Right lobe of liver (tissue), 4 donors: ENCODE data around the gene DYSF.

Experiments
- POLR2A ChIP-seq: fragments of 450-650 bp; IDR thresholded peaks from one replicate; pipeline ENCODE4 v1.6.1; 2017; ENCODE audit warnings: antibody characterized with exemption, mild to moderate bottlenecking
- TF ChIP-seq, protein P1 (sequence below), 4 donors: fragments of 200-600 bp in 3 of 4; fragments of 450-650 bp in 1 of 4; IDR thresholded peaks; one replicate each; pipeline versions ENCODE4 v1.5.1 to v1.8.0; 2016 to 2022; ENCODE audit warnings: antibody characterized with exemption in 4 of 4, mild to moderate bottlenecking in 2 of 4
- donor health status: DM: no; HTN: no; CAD: no.
- donor health status: DM: no; HTN: no; CAD: no.
- donor health status: DM: no; HTN: yes; CAD: no.

DNA sequence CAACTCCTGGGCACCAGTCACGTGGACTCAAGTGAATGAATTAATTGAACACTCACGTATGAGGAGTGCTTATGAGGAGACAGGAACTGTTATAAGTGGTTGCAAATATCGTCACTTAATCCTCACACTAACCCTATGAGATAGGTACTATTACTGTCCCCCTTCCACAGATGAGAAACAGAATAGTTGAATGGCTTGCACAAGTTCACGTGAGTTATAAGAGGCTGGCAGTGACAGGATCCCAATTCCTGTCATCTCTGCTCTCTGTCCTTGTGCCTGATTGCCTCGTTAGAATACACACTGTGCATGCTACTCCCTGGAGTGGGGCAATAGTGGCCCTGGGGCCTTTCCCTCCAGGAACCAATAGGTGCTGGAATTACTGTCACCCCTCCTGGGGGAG lies 253.5 kb downstream of the DYSF start:
- TF ChIP-seq, protein P1, sequence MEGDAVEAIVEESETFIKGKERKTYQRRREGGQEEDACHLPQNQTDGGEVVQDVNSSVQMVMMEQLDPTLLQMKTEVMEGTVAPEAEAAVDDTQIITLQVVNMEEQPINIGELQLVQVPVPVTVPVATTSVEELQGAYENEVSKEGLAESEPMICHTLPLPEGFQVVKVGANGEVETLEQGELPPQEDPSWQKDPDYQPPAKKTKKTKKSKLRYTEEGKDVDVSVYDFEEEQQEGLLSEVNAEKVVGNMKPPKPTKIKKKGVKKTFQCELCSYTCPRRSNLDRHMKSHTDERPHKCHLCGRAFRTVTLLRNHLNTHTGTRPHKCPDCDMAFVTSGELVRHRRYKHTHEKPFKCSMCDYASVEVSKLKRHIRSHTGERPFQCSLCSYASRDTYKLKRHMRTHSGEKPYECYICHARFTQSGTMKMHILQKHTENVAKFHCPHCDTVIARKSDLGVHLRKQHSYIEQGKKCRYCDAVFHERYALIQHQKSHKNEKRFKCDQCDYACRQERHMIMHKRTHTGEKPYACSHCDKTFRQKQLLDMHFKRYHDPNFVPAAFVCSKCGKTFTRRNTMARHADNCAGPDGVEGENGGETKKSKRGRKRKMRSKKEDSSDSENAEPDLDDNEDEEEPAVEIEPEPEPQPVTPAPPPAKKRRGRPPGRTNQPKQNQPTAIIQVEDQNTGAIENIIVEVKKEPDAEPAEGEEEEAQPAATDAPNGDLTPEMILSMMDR (IDR thresholded peaks at IDR 0.05): no peak
- TF ChIP-seq POLR2A: no peak
